Measurements from ENCODE around the gene ST6GALNAC1. TPM values are rescaled to one million over a fixed set of nuclear protein-coding genes. Genes with fewer than 3 reads are reported as not detected.
A peak's percentile ranks its signal among the peaks of the same experiment; 100 is the strongest.

Gene ST6GALNAC1, protein sequence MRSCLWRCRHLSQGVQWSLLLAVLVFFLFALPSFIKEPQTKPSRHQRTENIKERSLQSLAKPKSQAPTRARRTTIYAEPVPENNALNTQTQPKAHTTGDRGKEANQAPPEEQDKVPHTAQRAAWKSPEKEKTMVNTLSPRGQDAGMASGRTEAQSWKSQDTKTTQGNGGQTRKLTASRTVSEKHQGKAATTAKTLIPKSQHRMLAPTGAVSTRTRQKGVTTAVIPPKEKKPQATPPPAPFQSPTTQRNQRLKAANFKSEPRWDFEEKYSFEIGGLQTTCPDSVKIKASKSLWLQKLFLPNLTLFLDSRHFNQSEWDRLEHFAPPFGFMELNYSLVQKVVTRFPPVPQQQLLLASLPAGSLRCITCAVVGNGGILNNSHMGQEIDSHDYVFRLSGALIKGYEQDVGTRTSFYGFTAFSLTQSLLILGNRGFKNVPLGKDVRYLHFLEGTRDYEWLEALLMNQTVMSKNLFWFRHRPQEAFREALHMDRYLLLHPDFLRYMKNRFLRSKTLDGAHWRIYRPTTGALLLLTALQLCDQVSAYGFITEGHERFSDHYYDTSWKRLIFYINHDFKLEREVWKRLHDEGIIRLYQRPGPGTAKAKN
- total RNA-seq (2014; rRNA removed; shearing (Covaris generic)): not detected in 2 replicates
- 0.61 TPM in 1 of 2 replicates, not detected in the other for polyA plus RNA-seq (2014; cell fraction: nucleus; rRNA removed)

DNA sequence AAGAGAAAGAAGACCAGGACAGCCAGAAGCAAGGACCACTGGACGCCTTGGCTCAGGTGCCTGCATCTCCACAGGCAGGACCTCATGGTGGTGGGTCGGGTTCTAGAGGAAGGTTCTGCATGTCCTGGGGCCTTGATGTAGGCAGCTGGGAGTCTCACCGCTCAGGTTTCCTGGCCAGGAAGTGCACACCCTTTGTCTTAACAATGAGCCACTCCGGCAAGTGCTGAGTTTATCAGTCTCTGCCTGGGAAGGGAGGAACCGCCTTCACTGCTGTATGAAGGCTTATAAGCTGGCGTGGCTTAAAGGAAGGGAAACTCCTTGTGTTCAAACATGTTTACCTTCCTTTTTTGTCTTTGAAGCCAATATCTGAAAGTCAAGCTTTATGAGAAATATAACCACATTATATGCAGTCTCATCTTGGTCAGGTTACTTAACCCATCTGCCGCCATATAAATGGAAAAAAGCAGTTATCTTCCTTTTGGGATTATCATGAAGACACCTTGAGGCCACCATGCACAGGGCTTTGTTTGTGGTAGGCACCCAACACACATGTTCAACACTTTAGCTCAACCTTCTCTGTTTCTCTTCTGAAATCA is at the start of gene ST6GALNAC1:
TSS of gene ST6GALNAC1 (minus strand) at position 205 of the 596 bp plus-strand sequence. CDS start at position 86, 119 bp downstream.
- DNase-seq (ENCODE audit: extremely low read depth, low read depth): no peak

DNA sequence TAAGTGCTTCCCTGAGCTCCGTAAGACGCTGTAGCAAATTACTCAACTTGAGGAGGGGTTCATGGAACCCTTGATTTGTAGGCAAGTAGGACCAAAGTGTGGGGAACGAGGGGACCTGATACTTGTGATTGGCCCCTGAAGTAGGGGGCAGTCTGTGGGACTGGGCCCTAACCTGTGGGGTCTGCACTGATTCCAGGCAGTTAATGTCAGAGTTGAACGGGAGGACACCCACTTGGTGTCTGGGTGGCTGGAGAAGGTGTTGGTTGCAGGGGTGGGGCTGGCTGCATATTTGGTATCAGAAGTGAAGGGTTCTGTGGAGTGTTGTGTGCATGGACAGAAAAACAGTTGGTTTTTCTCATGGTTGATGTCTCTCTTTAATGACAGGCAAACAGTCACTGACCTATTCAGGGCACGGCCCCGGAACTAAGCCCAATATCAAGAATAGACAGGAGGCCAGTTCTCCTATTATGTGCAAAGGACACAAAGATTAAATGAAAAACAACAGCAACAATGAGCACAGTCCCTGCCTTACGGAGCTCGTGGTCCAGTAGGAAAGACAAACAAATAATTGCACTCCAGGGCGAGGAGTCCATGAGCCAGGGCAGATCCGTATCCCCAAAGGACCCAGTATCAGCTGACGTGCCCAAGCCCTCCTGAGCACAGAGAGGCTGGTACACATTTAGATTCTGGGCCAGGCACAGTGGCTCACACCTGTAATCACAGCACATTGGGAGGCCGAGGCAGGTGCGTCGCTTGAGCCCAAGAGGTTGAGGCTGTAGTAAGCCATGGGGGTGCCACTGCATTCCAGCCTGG is 48.0 kb upstream of the ST6GALNAC1 start:
- no peak for DNase-seq (ENCODE audit: extremely low read depth, low read depth)

DNA sequence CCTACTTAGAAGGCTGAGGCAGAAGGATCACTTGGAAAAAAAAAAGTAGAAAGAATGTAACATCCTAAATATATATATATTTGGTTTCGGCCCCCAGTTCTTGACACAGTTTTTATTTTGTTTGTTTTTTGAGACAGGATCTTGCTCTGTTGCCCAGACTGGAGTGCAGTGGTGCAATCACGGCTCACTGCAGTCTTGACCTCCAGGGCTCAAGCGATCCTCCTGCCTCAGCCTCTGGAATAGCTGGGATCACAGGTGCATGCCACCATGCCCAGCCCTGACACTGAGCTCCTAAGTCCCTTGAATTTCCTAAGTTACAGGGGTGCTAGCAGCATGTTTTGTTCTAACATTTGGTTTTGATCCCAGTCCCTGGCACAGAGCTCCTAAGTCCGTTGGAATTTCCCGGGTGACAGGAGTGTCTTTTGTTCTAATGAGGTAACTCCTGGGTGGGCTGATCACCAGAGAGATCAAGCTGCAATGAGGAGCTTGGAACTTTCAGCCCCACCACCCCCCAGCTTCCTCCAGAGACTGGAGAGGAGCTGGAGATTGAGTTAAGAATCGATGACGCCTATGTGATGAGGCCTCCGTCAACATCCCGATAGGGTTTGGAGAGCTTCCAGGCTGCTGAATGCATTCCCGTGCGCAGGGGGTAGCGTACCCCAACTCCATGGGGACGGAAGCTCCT is 47.2 kb upstream of the ST6GALNAC1 start:
- DNase-seq (ENCODE audit: extremely low read depth, low read depth): no peak

DNA sequence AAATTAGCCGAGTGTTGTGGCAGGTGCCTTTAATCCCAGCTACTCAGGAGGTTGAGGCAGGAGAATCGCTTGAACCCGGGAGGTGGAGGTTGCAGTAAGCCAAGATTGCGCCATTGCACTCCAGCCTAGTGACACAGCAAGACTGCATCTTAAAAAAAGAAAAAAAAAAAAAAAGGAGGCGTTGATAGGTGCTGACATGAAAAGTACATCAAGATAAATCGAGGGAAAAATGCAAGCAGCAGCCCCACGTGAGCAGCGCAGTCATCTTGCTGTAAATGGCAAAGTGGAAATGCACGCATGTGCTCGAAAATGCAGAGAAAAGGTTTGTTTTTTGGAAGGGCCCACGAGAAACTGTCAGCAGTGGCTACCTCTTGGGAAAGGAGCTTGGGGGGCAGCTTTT is 46.3 kb upstream of the ST6GALNAC1 start:
- no peak for DNase-seq (ENCODE audit: extremely low read depth, low read depth)

DNA sequence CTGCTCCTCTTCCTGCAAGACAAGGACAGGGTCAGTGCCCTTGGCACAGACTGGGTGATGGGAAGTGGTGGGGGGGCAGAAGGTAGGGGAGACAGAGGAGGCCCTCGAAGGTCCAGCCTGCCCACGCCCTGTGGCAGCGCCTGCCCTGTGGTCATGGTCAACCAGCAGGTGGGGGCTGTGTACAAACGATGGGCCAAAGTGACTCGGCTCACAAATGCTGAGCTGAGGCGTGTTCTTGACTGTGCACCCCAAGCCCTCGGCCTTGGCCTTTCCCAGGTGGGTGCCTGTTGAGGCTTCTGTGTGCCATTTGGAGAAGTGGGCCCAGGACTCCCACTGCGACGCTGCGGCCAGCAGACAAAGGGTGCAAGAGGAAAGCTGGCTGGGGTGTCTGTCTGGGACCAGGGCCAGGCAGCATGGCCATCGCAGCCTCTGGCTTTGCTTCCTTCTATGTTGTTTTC is 44.6 kb upstream of the ST6GALNAC1 start:
- DNase-seq (ENCODE audit: extremely low read depth, low read depth): no peak

DNA sequence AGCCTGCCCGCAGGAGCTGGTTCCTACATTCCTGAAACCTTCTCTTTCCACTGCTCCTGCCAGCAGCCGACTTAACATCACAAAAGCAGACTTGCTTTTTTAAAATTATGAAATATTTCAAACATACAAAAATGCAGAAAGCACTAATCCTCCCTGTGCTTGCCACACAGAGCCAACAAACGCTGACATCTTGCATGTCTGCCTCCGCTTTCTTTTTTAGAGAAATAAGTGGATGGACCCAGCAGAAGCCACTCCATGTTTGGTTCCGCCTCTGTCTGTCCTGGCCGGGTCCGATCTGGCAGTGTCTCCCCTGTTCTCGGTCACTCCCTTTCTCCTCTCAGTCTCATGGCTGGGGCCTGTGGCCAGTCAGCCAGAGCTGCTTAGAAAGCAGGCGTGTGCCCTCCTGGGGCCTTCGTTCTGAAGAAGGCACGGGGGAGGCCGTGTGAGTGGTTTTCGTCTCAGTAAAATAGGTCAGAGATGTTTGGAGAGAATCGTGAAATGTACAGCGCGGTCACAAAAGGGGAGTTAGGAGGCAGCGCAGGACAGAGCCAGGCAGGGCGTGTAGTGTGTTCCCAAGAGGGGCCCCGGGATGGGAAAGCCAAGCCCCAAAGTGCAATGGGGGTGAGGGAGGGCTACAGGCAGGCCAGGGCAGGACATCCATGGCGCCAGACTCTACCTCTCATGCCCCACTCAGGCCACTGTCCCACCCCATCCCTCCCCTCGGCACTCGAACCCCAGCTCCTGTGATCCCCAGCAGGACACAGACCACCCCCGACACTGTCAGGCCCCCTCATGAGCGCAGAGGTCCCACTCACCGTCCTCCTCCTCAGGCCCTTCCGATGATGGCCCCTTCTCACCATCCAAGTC is 44.0 kb upstream of the ST6GALNAC1 start:
- DNase-seq (ENCODE audit: extremely low read depth, low read depth): no peak

DNA sequence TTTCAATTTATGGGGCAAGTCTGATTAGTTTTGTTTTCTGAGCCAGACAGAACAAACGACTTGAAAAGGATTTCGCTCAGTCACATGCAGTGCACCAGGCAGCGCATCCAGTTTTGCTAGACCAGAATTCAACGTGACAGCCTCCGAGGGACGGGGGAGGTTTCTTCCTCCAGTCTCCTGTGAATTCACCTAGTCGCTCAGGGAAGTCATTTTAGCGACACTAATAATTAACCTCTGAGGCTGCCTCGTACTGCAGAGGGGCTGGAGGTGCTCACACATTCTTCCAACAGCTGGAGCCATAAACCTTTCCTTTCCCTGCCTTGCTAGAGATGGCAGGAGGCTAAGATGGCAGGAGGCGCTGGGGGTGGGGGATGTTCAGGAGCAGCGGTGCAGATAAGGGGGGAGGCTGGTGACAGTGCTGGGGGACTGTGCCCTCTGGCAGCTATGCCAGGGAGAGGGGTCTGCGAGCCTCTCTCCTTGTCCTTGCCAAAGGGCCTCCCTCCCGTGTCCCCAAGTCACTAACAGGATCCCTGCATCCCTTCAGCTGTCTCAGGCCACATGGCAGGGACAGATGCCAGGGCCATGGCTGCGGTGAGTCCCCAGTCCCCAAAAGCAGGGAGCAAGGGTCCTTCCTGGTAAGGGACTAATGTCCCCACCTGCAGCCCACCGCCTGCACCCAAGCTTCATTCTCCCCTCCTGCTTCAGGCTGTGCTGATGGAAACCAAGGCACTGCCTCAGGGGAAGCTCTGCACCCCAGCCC is 43.2 kb upstream of the ST6GALNAC1 start:
- no peak for DNase-seq (ENCODE audit: extremely low read depth, low read depth)

DNA sequence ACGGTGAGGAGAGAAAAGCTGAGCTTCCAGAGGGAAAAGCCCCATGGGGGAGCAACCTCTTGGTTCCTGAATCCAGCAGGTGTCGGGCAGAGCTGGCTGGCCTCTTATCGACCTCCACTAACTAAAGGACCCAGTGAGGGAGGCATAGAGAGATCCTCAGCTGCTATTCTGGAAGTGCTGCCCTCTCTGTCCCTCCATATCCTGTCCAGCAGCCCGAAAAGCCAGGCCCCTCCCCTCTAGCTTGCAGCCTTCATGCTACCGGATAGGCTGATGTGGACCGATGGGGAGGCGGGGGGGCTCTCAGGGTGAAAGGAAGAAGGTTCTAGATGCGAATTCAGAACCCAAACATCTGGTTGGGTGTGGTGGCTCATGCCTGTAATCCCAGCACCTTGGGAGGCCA is 42.3 kb upstream of the ST6GALNAC1 start:
- no peak for DNase-seq (ENCODE audit: extremely low read depth, low read depth)

DNA sequence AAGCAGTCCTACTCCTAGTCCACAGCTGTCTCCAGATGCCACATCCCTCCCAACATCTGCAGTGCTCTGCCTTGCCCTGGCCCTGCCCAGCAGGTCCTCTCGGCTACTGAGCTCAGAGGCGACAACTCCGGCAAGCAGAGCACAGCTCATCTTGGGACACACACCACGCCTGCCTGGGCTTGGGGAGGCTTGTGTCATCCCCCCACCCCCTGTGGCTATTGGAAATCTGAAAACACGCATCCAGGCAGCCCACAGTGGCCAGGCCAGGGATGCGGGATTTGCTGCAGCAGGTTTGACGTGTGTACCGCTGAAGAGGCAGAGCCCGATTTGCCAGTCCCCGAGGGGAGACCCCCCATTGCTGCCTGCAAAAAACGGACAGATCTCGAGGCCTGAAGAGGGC is 41.8 kb upstream of the ST6GALNAC1 start:
- no peak for DNase-seq (ENCODE audit: extremely low read depth, low read depth)

DNA sequence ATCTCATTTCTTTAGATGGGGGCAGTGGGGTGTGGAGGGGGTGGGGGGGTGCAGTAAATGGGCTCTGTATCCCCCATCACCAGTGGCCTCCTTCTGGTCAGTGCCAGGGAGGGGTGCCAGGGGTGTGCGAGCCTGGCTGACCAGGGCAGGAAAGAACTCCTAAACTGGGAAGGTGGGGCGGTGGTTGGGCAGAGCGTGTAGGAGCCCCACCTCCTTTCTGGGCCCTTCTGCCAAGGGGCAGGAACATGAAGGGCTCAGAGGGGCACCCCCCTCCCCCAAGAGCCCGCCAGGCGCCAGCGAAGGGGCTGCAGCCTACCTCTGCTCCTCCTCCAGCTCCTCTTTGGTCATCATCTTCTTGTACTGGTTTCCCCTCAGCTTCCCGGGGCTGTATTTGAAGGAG is 41.2 kb upstream of the ST6GALNAC1 start:
- DNase-seq (ENCODE audit: extremely low read depth, low read depth): no peak

DNA sequence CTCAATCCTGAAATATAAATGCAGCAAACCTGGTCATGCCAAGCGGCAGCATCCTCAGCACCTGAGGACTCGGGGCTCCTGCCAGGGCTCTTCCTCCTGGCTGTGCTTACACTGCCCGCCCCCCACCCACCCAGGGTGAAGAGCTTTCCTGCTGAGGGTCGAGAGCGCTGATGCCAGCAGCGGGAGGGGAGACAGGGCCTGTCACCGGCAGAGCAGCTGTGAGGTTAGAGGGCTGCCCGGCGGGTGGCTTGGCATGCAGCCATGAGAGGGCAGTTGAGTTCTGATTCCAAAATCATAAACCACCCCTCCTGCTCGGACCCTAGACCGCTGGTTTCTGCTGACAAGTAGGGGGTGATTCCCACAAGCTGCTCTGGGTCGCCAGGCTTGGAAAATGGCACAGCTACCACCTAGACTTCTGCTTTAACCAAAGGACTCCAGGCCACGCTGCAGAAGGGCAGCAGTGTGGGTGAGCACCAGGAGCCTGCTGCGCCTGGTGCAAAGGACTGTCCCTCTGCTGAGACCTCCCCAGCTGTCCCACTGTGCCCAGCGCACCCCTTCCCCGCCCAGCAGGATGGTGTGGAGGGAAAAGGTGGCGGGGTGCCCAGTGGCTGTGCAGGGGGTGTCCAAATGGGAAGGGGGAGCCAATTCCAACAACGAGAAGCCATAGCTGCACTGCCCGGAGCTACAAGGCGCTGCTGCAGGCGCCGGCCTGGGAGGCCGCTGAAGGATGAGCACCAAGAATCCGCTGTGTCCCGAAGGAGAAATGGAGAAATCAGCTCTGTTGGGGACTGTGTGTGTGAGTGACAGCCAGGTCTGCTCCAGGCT is 40.6 kb upstream of the ST6GALNAC1 start:
- DNase-seq (ENCODE audit: extremely low read depth, low read depth): no peak

DNA sequence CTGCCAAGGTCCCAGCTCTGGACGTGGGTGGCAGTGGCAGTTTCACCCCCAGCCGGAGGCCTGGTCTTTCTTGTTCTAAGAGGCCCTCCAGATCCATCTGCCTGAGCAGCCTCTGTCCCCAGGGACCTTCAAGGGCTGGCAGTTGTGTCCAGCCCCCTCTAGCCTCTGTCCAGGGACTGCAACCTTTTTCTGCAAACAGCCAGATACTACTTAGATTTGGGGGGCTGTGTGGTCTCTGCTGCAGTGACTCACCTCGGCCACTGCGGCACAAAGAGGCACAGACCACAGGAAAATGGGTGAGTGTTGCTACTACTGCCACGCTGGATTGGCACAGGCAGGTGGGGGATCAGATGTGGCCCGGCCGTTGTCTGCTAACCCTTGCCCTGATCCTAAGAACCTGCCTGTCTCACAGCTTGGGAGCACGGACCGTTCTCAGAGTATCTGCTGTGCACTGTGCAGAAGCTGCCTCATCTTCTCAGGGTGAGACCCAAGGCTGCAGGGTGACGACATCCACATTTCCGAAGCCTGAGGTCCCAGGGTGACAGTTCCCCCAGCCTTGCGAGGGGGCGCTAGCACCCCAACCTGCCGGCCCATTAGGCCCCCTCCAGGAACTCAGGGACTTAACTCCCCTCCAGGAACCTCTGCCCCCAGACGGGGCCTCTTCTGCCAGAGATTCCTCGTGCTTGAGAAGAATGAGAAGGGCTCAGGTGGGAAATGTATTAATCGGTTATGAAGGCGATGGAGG is 39.6 kb upstream of the ST6GALNAC1 start:
- DNase-seq (ENCODE audit: extremely low read depth, low read depth): no peak

DNA sequence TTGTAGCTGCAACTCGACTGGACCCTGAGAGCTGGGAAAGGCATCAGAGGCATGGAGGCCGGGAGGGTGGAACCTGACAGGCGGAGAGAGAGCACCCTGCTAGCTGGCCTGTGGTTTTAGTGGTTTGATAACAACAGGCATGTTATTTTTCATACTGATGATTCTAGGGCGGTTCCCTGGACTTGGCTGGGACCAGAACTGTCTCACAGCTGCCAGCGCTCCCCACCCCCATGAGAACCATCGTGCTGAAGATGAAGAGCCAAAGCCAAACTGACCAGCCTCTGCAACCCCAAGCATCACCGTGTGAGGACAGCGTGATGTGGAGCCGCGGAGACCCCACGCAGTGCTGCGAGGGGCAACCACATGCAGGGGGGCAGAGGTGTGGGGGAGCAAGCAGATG is 38.7 kb upstream of the ST6GALNAC1 start:
- DNase-seq (ENCODE audit: extremely low read depth, low read depth): no peak

DNA sequence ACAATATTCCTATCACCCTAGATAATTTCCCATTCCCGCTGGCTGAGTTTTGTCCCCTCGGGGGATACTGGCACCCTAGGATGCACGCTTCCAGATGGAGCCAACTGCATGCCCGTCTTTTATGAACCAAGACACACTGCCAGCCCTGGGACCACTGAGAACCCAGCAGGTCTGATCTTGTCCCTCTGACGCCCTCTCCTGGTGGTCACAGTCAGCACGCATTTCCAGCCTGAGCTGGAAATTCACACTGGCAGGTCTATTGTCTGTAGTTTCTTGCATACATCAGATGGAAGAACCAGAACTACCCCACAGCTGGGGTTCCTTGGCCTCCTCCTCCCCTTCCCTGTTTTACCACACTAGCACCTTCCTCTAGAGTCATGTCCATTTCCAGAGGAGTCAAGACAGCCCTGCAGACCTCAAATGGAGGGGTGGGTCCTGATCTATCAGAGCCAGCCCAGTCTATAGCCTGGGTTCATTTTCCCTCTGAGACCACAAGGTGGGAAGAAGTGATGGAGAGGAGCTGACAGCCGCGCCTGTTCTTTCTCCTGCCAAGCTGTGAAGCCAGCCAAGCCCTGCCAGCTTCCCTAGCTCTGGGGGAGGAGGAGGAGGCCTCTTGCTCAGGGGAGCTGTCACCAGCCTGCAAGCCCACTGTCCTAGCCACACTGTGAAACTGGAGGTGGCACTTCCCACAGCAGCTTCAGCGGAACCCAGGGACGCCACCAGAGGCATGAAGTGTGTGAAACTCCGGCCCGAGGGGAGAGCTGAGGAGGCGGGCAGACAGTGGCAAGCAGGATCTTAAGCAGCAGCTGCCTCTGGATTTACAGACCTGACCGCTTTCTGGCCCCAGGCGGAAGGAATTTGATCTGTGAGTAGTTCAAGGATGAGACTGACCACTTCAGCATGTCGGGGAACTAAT is 37.9 kb upstream of the ST6GALNAC1 start:
- DNase-seq (ENCODE audit: extremely low read depth, low read depth): peak; percentile 63

DNA sequence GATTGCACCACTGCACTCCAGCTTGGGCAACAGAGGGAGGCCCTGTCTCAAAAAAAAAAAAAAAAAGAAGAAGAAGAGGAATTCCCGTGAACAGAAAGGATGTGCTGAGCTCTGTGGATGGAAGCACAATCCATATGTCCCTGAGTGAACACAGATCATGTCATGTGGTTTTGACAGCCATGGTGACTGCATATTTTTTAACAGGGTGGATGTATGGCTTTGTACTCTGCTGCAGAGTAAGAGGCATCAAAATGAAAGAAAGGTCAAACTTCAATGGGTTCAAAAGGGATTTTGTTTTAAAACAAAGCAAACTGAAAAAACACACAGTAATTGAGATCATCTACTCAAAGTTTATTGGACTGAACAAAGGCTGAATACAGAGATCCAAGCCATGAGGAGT is 35.7 kb upstream of the ST6GALNAC1 start:
- no peak for DNase-seq (ENCODE audit: extremely low read depth, low read depth)

DNA sequence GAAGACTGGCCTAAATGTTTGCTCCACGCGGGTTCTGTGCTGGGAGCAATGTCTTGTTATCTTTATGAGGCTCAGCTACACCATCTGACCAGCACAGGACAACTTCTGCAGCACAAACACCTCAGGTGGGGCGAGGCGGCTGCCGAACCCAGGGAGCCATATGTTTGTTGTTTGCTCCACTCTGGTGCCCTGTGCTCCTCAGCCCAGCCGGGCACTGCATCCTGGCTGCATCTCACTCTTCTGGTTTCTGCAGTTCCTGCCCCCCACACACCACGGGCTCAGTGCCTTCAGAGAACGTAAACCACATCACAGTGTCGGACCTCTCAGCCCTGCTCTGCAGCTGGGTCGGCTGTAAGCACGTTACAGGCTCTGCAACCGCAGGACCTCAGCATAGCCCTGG is 34.8 kb upstream of the ST6GALNAC1 start:
- DNase-seq (ENCODE audit: extremely low read depth, low read depth): no peak

Measured in NCI-H460 (cell line).